ENCODE results near the gene KCNH1. TPM values are rescaled to one million over a fixed set of nuclear protein-coding genes. Genes with fewer than 3 reads are reported as not detected.

The KCNH1 gene
- total RNA-seq, 1 donor from 2014 or later = not detected

DNA sequence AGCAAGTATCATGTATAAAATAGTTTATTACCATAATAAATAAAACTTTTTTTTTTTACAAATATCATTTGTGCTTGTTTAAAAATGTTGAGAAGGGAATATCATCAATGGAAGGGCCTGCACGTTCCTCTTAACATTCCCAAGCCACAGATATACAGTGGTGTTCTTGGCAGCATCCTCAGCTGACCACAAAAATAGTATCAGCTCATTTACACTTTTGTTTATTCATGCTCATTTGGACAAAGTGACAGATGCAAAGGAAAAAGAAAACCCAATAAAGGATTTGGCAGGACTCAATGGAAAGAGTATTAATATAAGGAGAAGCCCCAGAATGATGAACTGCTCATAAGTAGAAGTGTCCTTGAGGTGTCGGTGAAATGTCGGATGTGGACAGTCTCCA is 455.6 kb downstream of the KCNH1 start:
- no peak for DNase-seq
- H3K4me3 ChIP-seq = no peak overlapping the region
- intact Hi-C loops (cut with micrococcal nuclease) = no loop called here
- TF ChIP-seq CTCF (IDR thresholded peaks at IDR 0.05; ENCODE audit: borderline replicate concordance) = no peak
- H3K27me3 ChIP-seq (ENCODE audit: low read depth) = no peaks in the 10 kb centered on the region
- no peaks in the 10 kb centered on the region for H3K36me3 ChIP-seq
- no peaks in the 10 kb centered on the region for H3K4me1 ChIP-seq
- H3K9me3 ChIP-seq (replicated peaks) = no peaks in the 10 kb centered on the region
- no peak overlapping the region for H3K27ac ChIP-seq (replicated peaks)

DNA sequence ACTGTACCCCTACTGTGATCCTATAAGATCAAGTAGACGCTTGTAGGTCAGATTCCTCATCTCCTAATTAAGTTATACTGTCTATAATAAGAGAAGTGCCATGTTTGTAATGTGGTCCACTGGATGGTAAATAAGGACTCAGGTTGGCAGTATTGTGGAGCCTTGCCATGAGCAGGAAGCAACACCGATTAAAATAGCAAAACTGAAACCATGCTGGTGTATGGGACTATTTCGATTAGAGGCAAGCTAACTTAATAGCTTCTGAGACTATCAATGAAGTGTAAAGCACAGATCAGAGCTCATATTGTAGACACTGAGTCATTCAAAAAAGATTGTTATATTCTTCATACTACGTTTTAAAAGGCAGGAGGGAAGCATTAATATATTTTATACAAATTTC is 456.4 kb downstream of the KCNH1 start:
- no peaks in the 10 kb centered on the region for H3K36me3 ChIP-seq
- H3K4me1 ChIP-seq = no peaks in the 10 kb centered on the region
- intact Hi-C loops (cut with micrococcal nuclease) = no loop called here
- no peak for DNase-seq
- H3K9me3 ChIP-seq (replicated peaks) = no peaks in the 10 kb centered on the region
- H3K27me3 ChIP-seq (ENCODE audit: low read depth) = no peaks in the 10 kb centered on the region
- H3K27ac ChIP-seq (replicated peaks) = no peak overlapping the region
- TF ChIP-seq CTCF (IDR thresholded peaks at IDR 0.05; ENCODE audit: borderline replicate concordance) = no peak
- H3K4me3 ChIP-seq = no peak overlapping the region

GRCh38 chr1:210676539-210676938 is 457.4 kb downstream of the KCNH1 start:
- intact Hi-C loops (cut with micrococcal nuclease) = no loop called here
- Histone ChIP-seq H3K9me3 (replicated peaks) (peaks cover 1% of the 10 kb centered on the region), H3K27ac (replicated peaks) (no peak overlapping the region), H3K27me3 (ENCODE audit: low read depth) (no peaks in the 10 kb centered on the region), H3K36me3 (no peaks in the 10 kb centered on the region), H3K4me3 (no peak overlapping the region), H3K4me1 (no peaks in the 10 kb centered on the region)
- no peak for TF ChIP-seq CTCF (IDR thresholded peaks at IDR 0.05; ENCODE audit: borderline replicate concordance)
- no peak for DNase-seq

- H3K4me1 ChIP-seq = no peaks in the 10 kb centered on the region
- no peak for DNase-seq
- intact Hi-C loops (cut with micrococcal nuclease) = no loop called here
- H3K36me3 ChIP-seq = no peaks in the 10 kb centered on the region
- no peak overlapping the region for H3K4me3 ChIP-seq
- peaks cover 6% of the 10 kb centered on the region for H3K9me3 ChIP-seq (replicated peaks)
- H3K27me3 ChIP-seq (ENCODE audit: low read depth) = no peaks in the 10 kb centered on the region
- H3K27ac ChIP-seq (replicated peaks) = no peak overlapping the region
- no peak for TF ChIP-seq CTCF (IDR thresholded peaks at IDR 0.05; ENCODE audit: borderline replicate concordance)
Measured at GRCh38 chr1:210674151-210674550, 459.8 kb downstream of the KCNH1 start.

- H3K9me3 ChIP-seq (replicated peaks) = peaks cover 6% of the 10 kb centered on the region
- no peak overlapping the region for H3K4me3 ChIP-seq
- TF ChIP-seq CTCF (IDR thresholded peaks at IDR 0.05; ENCODE audit: borderline replicate concordance) = no peak
- no peaks in the 10 kb centered on the region for H3K27me3 ChIP-seq (ENCODE audit: low read depth)
- DNase-seq = no peak
- intact Hi-C loops (cut with micrococcal nuclease) = no loop called here
- H3K36me3 ChIP-seq = no peaks in the 10 kb centered on the region
- no peaks in the 10 kb centered on the region for H3K4me1 ChIP-seq
- H3K27ac ChIP-seq (replicated peaks) = no peak overlapping the region
Measured at GRCh38 chr1:210669951-210670350, 464.0 kb downstream of the KCNH1 start.

Data from left ventricle myocardium inferior (tissue), 1 donor.